EL (cell line): ENCODE data around the gene EIF5AL1.
"Not testable (repeated sequence)": the region's sequence is repeated elsewhere in the genome, so short reads cannot be mapped to it uniquely, and the experiment has no call there.

Experiments used
- DNase-seq: peaks from one replicate; pipeline ENCODE4 v3.0.0-alpha.2; 2016

EIF5AL1 gene

DNA sequence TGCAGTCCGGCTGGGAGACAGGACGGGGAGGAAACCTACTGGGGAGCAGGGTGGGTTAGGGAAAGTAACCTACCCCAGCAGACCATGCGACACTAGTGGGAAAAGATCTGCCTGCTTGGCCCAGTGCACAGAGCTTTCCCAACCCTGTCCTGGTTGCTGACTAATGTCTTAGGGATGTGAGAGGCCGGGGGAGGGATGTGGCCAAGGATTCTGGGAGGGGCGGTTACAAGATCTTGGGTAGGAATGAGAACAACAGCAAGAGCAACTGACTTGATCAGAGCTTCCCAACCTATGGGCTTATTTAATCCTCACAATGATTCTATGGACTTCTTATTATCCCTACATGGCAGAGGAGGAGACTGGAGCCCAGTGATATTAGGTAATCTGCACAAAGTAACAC, 24.0 kb upstream of the EIF5AL1 start:
- DNase-seq: peak; percentile 94

DNA sequence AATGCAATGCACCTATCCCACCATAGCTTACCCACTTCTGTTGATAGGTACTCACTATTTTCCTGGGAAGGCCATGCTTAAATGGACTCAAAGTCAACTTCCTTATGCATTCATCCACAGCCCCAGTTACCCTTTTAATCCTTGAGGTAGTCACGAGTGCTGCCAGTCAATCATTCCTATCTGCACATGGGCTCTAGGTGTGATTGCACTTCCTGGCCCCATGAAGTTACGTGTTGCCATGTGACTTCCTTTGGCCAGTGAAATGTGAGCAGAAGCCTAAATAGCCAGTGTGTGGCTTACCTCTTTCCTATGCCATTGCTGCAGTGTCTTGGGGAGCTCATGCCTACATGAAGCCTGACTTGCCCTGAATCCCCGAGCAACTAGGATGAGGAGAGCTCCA, 23.5 kb upstream of the EIF5AL1 start:
- no peak for DNase-seq

DNA sequence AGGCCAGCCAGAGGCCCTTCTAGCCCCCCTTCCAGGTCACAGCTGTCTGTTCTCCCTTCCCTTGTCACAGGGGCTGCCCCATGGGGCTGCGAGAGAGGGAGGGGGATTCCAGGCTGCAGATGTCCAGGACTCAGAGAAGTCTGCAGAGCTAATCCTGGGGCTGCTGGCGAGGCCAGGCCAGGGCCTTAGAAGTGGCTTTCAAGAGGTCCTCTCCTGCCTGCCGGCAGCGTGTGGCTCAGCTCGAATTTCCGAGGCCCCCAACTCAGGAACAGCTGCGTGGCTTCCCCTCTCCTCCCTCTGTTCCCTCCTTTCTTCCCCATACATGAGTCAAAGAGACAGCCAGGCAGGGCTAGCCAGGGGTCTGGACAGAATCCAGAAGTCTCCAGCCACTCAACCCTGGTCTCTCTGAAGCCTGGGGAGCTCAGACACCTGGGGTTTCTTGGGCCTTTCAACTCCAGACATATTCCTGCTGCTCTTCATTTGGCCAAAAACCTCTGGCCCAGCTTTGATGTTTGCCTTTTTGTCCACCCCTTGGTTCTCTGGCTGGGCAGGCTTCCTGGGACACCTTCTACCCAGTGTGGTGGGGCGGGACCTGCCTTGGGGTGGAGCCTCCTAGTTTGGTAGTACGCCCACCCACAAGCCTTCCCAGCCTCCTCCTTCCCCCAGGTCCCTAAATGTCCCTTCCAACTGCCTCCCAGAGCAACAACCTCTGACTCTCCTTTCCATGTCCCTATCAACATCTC, 21.8 kb upstream of the EIF5AL1 start:
- no peak for DNase-seq

DNA sequence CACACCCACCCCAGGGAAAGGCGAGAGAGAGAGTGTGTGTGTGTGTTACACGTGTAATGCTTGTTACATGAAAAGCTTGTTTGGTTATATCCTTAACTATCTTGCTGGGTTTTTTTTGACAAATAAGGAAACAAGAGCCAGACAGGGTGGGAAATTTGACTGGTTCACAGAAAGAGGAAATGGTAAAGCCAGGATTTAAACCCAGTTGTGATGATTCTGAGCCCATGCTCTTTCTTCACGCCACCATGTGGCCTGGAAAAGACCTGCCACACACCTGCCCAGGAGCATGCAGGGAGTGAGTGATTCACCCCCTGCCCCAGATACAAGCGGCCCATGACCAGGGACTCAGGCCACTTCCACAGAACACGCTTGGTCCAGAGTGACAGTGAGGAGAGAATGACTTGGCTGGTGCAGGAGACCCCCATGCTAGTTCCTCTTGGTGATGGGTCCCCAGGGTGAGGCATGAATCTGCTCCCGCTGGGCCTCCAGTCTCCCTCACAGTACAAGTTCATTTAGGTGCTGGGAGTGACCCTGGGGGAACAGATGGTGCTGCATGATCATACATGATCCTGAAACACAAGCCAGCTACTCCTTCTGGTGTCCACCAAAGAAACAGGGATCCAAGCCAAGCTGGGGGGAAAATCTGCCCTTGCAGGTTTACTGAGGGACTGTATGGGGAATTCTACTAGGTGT, 21.0 kb upstream of the EIF5AL1 start:
- DNase-seq: no peak

DNA sequence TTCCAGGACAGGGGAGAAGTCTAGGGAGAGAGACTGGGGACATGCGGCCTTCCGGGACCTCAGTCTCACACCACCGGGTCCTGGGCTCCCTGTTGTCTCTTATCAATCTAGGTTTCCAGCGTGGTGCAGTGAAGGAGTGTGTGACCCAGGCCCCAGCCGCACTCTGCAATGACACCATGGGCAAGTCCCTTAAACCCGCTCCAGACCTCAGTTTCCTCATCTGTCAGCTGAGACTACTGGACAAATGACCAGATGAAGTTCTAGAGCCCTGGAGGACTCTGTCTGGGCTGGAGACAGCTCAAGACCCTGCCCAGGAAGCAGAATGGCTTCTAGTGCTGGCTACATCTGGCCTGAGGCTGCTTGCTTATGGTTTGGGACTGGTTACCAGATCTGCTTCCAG, 20.1 kb upstream of the EIF5AL1 start:
- no peak for DNase-seq

DNA sequence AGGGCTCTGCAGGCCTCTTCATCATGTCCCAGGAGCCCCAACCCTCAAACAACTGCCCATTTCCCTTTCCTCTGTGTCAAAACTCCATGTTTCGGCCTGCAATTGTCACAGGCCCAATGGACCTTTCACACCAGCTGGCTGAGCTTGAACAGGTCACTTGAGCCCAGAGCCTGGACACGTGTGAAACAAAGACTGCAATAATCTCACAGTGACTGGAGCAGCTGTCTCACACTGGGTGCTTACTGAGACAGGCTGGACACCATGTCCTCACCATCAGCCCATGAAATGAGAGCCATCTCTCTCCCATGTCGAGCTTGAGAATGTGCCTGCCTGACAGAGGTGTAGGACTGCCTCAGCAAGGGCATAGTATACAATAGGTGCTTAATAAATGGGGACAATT, 19.5 kb upstream of the EIF5AL1 start:
- DNase-seq: no peak

DNA sequence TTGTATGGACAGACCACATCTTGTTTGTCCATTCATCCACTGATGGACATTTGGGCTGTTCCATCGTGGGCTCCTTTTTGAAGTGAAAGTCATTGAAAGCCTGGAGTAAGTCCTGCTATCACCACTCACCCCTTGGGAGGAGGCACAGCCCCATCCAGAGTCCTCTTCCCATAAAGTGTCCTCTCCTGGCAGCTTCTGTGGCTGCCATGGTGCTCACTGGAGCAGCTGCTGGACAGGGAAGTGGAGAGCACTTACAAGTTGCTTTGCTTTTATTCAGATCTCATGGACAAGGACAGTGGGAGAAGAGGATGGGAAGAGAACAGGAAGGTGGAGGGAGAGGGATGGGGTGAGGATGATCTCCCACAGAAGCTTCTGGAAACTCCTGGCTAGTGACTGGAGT, 18.5 kb upstream of the EIF5AL1 start:
- DNase-seq: no peak

DNA sequence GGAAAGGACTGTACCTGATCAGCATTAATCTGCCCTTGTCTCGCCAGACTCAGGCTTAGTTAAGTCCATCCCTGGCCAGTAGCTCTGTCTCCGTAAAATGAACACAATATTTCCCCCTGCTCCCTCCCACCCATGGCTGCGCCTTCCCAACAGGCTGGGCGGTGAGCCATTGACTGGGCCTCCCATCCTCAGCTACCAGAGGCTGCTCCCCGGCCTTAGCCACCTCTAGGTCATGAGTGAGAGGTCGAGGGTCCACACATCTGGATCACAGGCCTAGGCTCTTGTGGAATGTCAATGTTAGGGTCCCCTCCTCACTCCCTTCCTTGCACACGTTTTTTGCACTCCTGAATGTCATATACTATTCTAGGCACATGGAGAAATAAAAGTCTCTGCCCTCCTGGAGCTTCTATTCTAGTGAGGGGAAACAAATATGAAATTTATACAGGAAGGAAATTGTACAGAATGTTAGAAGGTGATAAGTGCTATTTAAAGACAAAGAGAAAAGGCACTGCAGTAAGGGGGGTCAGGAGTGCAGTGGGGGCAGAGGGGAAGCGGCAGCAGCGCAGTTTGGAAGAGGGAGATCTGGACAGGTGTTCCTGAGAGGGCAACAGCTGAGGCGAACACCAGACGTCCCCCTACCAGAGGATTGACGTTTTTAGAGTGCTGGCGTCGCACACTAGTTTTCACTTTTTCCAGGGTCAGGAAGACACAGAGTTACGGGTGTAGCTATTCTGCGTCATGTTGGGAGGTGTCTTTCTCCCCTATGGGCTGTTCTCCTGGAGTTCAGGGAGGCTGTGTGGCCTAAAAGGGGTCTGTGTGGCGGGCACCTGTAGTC, 17.2 kb upstream of the EIF5AL1 start:
- no peak for DNase-seq

DNA sequence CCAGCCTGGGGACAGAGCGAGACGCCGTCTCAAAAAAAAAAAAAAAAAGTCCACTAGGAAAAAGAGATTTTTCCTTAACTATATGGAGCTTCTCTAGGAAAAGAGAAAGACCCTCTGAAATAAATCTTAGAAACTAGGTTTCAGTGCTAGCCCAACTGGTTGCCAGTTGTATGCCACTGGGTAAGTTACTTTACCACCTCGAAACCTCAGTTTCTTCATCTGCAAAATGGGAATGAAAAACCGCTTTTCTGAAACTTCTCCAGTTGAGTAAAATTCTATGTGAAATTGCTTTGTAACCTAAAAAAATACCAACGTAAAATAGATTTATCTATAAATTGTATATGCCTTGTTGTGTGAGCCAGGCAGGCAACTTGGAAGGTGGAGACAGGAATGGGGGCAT, 16.5 kb upstream of the EIF5AL1 start:
- no peak for DNase-seq

DNA sequence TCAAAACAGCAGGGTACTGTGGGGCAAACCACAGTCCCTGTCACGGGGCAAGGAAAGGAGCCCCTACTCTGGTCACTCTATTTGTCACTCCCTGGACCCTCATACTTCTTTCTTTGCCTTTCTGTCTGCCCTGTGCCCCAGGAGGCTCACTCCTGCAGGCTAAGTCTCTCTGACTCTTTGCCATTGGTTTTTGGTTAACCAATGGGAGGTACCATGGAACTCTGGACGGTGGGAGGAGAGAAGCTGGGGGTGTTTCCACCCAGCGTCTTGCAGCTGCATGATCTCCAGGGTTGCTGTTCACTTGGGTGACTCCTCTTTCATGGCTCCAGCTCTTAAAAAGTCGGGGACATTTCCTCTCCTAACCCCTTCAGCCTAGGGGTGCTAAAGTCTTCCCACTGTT, 15.4 kb upstream of the EIF5AL1 start:
- DNase-seq: no peak

DNA sequence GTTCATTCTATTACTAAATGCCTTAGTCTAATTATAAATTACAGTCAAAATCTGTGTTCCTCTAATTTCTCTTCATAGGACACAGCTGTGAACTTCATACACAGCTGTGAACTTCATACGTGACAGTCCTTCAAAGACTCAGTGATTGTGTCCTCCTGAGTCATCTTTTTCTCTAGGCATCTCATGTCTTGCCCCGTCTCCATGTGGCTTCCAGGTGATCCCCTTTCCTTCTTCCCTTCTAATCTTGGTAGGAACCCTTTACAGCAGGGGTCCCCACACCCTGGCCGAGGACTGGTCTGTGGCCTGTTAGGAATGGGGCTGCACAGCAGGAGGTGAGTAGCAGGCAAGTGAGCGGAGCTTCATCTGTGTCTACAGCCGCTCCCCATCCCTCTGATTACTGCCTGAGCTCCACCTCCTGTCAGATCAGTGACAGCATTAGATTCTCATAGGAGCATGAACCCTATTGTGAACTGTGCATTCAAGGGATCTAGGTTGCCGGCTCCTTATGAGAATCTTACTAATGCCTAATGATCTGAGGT, 14.0 kb upstream of the EIF5AL1 start:
- no peak for DNase-seq

DNA sequence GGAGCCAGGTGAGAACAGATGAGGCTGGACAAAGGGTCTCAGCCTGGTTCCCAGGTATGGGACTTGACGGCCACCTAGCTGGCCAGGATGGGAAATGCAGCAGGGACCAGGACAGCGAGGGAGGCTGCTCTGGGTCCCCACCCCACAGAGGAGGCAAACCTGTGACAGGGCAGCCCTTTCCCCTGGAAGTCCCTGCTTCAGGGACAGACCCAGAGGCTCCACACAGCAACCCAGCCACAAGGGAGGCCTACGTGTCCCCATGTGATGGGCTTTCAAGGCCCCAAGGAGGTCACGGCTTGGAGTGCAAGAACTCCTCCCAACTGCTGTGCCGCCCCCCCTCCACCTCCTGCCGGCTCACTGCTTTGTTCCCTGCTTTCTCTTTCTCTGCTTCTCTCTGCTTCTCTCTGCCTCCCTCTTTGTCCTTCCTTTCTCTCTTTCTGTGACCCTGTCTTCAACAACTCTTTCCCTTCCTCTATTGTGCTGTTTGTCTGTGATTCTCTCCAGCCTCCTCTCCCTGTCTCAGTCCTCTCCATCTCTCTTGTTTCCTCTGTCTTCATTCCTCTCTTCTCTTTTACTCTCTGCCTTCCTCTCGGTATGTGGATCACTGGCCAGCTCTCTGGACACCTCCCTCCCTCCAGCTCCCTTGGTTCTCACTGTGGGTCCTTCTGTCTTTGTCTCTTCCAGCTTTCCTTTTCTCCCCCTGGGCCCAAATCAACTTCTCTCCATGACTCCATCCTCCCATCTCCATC, 9.6 kb upstream of the EIF5AL1 start:
- DNase-seq: no peak

DNA sequence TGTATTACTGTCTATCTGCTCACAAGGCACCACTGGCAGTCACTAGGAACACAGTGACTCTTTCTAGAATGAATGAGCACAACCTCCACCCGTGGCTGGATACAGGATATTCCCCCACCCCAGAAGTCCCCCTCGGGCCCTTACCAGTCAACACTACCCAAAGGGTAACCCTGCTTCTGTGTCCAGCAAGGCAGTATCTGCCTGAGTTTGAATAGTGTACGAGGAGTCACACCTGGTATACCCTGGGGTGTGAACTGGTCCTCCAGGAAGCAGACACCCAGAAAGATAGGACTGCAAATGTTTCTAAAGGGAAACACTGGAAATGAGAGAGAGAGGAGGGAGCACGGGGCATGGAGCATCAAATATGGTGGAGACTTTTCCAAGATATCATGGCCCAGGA, 8.5 kb upstream of the EIF5AL1 start:
- not testable (repeated sequence) for DNase-seq

DNA sequence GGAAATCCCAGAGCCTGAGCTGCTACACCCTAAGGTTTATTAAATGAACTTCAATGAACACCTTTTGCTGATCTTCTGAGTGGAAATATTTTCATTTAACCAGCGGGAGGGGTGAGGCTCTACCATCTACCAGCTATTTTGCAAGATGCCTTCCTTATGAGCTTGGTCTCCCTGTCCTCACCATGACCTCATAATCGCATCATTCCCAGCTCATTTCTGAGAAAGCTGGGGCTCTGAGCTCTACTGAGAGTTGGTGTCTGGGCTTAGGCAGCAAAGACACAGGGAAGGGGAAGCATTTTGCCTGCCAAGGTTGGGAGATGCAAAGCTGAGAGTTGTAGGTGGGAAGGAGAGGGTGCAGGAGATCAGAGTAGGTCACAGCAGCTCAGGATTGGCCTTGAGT, 7.8 kb upstream of the EIF5AL1 start:
- DNase-seq: not testable (repeated sequence)

DNA sequence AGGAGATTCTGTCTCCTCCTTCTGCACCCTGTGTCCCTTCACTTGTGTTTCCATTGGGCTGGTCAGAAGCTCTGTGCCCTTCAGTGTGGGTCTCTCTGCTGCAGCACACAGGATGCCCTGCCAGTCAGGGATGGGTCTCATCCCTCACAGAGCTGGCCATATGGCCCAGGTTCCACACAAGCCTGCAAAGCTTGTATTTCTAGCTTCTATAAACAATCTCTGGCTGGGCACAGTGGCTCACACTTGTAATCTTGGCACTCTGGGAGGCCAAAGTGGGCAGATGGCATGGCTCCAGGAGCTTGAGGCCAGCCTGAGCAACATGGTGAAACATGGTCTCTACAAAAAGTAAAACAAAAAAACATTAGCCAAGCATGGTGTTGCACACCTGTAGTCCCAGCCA, 7.0 kb upstream of the EIF5AL1 start:
- not testable (repeated sequence) for DNase-seq

DNA sequence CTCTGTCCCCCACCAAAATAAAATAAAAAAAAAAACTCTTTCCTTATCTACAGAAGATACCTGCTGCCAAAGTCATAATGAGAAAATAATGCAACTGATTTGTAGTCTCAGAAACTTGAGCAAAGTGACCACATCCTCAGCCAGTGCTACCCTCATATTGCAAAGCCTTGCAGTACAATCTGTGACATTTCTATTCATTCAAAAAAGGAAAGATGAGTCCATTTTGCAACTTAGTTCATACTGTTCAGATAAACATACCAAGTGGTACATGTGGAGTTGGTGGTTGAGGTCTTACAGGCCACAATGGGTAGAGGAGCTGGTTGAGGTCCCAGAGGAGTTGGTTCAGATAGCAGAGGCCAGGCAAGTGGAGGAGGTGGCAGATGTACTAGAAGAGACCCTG, 6.5 kb upstream of the EIF5AL1 start:
- no peak for DNase-seq

DNA sequence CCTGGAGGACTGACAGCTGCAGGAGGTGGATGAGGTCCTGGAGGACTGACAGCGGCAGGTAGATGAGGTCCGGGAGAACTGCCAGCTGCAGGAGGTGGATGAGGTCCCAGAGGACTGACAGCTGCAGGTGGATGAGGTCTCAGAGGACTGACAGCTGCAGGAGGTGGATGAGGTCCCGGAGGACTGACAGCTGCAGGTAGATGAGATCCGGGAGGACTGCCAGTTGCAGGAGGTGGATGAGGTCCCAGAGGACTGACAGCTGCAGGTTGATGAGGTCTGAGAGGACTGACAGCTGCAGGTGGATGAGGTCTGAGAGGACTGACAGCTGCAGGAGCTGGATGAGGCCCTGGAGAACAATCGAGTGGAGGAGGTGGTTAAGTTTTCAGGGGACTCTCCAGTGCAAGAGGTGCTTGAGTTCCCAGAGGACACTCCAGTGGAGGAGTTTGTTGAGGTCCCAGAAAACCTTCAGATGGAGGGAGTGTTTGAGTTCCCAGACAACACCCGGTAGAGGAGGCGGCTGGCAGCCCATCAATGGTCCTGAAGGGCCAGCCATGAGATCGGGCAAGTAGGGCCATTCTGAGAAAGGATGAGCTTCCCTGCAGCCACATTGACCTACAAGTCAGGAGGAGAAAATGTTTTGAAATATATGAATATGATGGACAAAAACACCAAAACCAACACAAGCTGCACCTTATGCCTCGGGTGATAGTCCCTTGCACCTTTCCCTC, 4.7 kb upstream of the EIF5AL1 start:
- DNase-seq: no peak

DNA sequence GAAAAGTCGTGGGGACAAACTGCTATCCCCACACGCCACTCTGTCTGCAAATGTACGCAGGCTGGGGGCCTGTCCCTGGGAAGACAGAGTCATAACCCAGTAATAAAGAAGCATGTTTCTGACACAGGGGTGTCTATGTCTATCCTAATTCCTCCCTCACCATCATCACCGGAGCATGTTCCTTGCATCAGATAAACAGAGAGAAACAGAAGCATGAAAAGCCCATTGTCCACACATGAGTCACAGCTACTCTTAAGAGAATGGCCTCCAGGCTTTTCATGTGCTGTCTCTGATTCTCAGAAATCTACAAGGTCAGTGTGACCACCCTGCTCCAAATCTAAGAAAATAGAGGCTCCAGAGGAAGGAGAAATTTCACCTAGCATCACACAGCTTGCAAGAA, 4.1 kb upstream of the EIF5AL1 start:
- DNase-seq: not testable (repeated sequence)

DNA sequence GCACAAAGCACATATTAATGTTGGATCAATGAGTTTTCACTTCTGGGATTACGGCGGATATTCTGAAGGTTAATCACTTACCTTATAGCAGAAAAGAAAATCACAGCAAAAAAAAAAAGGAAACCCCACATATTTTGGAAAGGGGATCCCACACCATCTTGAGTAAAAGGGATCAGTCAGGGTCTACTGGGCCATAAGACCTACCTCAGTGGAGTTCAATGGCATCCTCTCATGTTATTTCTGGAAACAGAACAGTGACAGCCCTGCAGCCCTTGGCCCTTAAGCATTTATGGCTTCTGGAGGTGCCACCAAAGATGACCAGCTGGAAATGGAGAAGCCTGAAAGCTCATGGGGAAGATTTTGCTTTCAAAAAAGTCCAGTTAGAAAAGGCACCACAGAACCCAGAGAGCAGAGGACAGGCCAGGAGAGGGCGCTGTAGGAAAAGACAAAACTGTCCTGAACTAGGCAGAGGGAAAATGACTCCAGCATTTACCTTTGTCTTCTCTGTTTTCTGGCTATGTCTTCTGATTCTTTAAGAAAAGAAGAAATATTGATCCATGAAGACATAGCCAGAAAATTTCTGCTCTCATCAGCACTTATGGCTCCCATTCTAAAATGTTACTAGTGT, 2.9 kb upstream of the EIF5AL1 start:
- not testable (repeated sequence) for DNase-seq

DNA sequence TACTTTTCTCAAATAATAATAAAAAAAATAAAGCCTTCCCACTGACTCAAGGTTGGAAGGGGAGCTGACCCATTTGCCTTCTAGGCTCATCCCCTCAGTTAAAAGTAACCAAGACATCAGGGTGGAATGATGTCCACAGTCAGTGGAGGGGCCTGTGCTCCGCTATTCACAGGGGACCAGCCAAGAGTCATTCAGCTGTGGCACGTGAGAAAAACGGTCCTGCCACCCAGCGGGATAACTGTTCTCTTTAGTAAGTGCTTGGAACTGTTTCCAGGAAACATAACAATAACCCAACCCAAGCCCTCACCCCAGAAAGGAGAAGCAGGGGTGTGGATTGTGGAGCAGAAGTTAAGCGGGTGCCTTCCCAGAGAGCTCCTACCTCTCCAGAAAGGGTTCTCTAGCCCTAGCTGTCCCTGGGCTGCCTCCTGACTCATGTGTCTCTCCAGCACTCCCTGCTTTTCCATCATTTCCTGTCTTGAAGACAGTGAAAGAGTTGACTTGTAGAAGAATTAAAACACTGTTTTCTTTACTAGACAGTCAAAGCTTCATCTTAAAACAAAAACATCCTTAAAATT, 2.3 kb upstream of the EIF5AL1 start:
- DNase-seq: not testable (repeated sequence)

DNA sequence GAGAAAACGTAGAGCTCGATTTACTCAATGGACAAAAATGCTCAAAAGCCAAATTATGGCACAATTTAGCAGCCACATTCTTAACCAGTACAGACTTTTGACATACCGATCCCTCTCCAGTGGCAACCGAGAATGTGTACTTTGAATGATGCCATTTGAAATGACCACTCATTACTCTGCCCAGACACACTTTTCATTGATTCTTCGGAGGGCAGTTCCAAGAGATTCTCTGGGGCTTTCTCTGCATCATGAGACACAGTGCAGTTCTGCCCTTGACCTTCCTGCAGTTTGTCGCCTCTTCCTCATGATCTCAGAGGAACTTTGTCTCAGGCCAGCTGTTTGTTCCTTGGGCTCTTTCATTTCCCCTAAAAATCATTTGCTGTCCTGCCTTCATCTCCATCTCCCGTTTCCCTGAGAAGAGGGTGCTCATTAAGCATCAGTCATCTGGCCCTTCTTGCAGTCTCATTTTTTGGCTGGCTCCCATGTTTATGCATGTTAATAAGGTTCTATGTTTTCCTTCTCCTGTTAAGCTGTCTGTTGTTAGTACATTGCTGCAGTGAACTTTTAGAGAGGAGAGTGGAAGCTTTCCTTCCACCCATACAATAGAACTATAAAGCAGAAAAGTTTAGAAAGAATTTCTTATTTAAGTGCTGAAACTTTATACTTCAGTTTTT, 4.3 kb downstream of the EIF5AL1 start:
- peak; percentile 32 for DNase-seq
